ENCODE measurements around the gene ZNF564. TPM values are rescaled to one million over a fixed set of nuclear protein-coding genes. Genes with fewer than 3 reads are reported as not detected.
A peak's percentile ranks its signal among the peaks of the same experiment; 100 is the strongest.

The ZNF564 gene
- total and polyA plus RNA-seq, 2 of the 13 experiments (the other 11 are each of a cell fraction or from before 2014, with no cell fraction given) = 2.3 to 11.1 TPM

- ChIA-PET POLR2A (interaction anchor here (0.8 to 6.1 kb wide), 2 partner anchors 11 to 47 kb away, joined by 3 to 62 read pairs; no protein-coding TSS in a partner anchor), CTCF (ENCODE audit: low intra/inter-chr PET ratio, low total read pairs) (no interaction called here)
- BruUV-seq (replicated peaks) = no TSS peak
- intact Hi-C loops (cut with micrococcal nuclease; ENCODE audit: unreplicated experiment) = no loop called here
- Histone ChIP-seq H3K4me1 (ENCODE audit: insufficient read depth, low read length) (peaks cover 37% of the 10 kb centered on the region), H3K36me3 (replicated peaks in 1 of 2; ENCODE audit: control insufficient read depth in 1 of 2, insufficient read depth in 2 of 2, low read length in 2 of 2) (no peaks in the 10 kb centered on the region), H3K4me2 (ENCODE audit: low read depth, low read length) (peak overlapping the region; percentile 86), H3K9ac (ENCODE audit: insufficient read depth, low read depth, low read length) (peak overlapping the region; percentile 77), H3K9me3 (ENCODE audit: low read length) (no peaks in the 10 kb centered on the region), H3K4me3 (replicated peaks in 1 of 3; ENCODE audit: insufficient read depth in 1 of 3, low read depth in 2 of 3, low read length in 3 of 3) (peak overlapping the region; percentile 88 to 100 (median 93)), H3K27me3 (ENCODE audit: control insufficient read depth in 1 of 2, insufficient read depth in 2 of 2, low read length in 2 of 2) (no peaks in the 10 kb centered on the region), H3K79me2 (ENCODE audit: insufficient read depth, low read length) (peaks cover 28% of the 10 kb centered on the region), H2AFZ (ENCODE audit: low read length) (peak overlapping the region; percentile 79), H4K20me1 (ENCODE audit: insufficient read depth, low read length) (no peaks in the 10 kb centered on the region), H3K27ac (ENCODE audit: extremely low read length, insufficient read depth, low read length) (peak overlapping the region; percentile 57)
- DNase-seq (ENCODE audit: low spot score) = no peak
- in situ Hi-C loops (cut with HindIII; ENCODE audit: extremely low pct_ligation_motif_present, low pct_unique_long_range_greater_than_20kb) = no loop called here
- 4% methylated on average over 5 of the region's 11 CpGs for WGBS (ENCODE audit: low lambda C conversion rate)
- no peak for FAIRE-seq
- ATAC-seq = peak; percentile 64
- 0 out of 2 replicates have a peak, but pooled peaks have one; percentile 9 for TF ChIP-seq CREB1 (IDR thresholded peaks at IDR 0.05)
- TF ChIP-seq CREB1 (CRISPR knock-in tag; IDR thresholded peaks at IDR 0.05) = no peak
- no peak for TF ChIP-seq TP53 (CRISPR knock-in tag; conservative IDR thresholded peaks at IDR 0.05)
- TF ChIP-seq ZNF569 (CRISPR knock-in tag; IDR thresholded peaks at IDR 0.05; ENCODE audit: borderline replicate concordance) = no peak
- no peak for TF ChIP-seq REPIN1 (CRISPR knock-in tag; IDR thresholded peaks at IDR 0.05; ENCODE audit: borderline replicate concordance, low read depth)
- no peak for TF ChIP-seq MBNL3 (CRISPR knock-in tag; conservative IDR thresholded peaks at IDR 0.05)
- TF ChIP-seq ZSCAN20 (CRISPR knock-in tag; IDR thresholded peaks at IDR 0.05; ENCODE audit: borderline replicate concordance) = no peak
- no peak for TF ChIP-seq GMEB2 (CRISPR knock-in tag; IDR thresholded peaks at IDR 0.05; ENCODE audit: low read depth)
- TF ChIP-seq ZNF264 (CRISPR knock-in tag; IDR thresholded peaks at IDR 0.05) = no peak
- no peak for TF ChIP-seq NR2F6 (IDR thresholded peaks at IDR 0.05)
- TF ChIP-seq NR2F6 (CRISPR knock-in tag; IDR thresholded peaks at IDR 0.05) = no peak
- no peak for TF ChIP-seq ZNF260 (CRISPR knock-in tag; IDR thresholded peaks at IDR 0.05; ENCODE audit: borderline replicate concordance, low read depth)
- TF ChIP-seq ZBTB21 (CRISPR knock-in tag; IDR thresholded peaks at IDR 0.05) = peak; percentile 21; the same call in 1 of the 2 replicates
- TF ChIP-seq MNT (IDR thresholded peaks at IDR 0.05) = no peak
- TF ChIP-seq ATF7 (IDR thresholded peaks at IDR 0.05) = 0 out of 2 replicates have a peak, but pooled peaks have one; percentile 24
- TF ChIP-seq ATF7 (CRISPR knock-in tag; IDR thresholded peaks at IDR 0.05) = no peak
- TF ChIP-seq PHF21A (CRISPR knock-in tag; IDR thresholded peaks at IDR 0.05) = no peak
- TF ChIP-seq SAP130 (CRISPR knock-in tag; IDR thresholded peaks at IDR 0.05; ENCODE audit: low read depth) = no peak
- TF ChIP-seq SALL2 (CRISPR knock-in tag; IDR thresholded peaks at IDR 0.05) = no peak
- TF ChIP-seq ATM (IDR thresholded peaks at IDR 0.05; ENCODE audit: borderline replicate concordance) = no peak
- TF ChIP-seq GZF1 (CRISPR knock-in tag; IDR thresholded peaks at IDR 0.05) = 0 out of 2 replicates have a peak, but pooled peaks have one; percentile 7
- no peak for TF ChIP-seq HINFP (CRISPR knock-in tag; IDR thresholded peaks at IDR 0.05; ENCODE audit: low read depth)
These were observed 66.2 kb downstream of the ZNF564 start for GRCh38 chr19:12485052-12485416.
